GM12892 (cell line): ENCODE data around the gene PIM3.

Source experiments
- POLR2A ChIP-seq: IDR thresholded peaks from 2 replicates; pipeline ENCODE4 v1.6.1; 2011; ENCODE audit warnings: low read depth, low read length, control low read depth
- POLR2AphosphoS5 ChIP-seq: IDR thresholded peaks from 2 replicates; pipeline ENCODE4 v1.6.1; 2011; ENCODE audit warnings: low read depth, low read length, control low read depth
- TAF1 ChIP-seq: IDR thresholded peaks from 2 replicates; pipeline ENCODE4 v1.6.1; 2011; ENCODE audit warnings: low read depth, mild to moderate bottlenecking, control low read depth, low read length, borderline replicate concordance

- TF ChIP-seq POLR2A = no peak
- no peak for TF ChIP-seq POLR2AphosphoS5
- no peak for TF ChIP-seq TAF1
These were observed 33.9 kb downstream of the PIM3 start for GRCh38 chr22:49994361-49995040.
